GM12878 (cell line): ENCODE results near the gene USP2. TPM values are rescaled to one million over a fixed set of nuclear protein-coding genes. Genes with fewer than 3 reads are reported as not detected.

Source experiments
- ATAC-seq: fragments of 200-7000 bp; cut with Tn5 transposase; 3 replicates; pipeline ENCODE4 v1.9.1; 2020; ENCODE audit warnings: mild to moderate bottlenecking, moderate library complexity
- BruUV-seq: library from RNA; stranded (reverse); fragments of 400-500 nt; replicated peaks from 2 replicates; lab custom pipeline; 2021; lab: Mats Ljungman, UMichigan
- CTCF ChIA-PET: fragments of 300-600 bp; sonication (Branson Sonifier 250); formaldehyde crosslinking; extraction: SDS; loops from one replicate; lab custom pipeline; 2021; ENCODE audit warnings: inconsistent platforms; lab: Yijun Ruan, JAX
- POLR2A ChIA-PET: fragments of 350-600 bp; formaldehyde crosslinking; extraction: SDS; loops from one replicate; lab custom pipeline; 2021; ENCODE audit warnings: inconsistent platforms; lab: Charles Lee
- RAD21 ChIA-PET: fragments of 300-600 bp; sonication (Branson Sonifier 250); formaldehyde crosslinking; loops from one replicate; lab custom pipeline; 2023; ENCODE audit warnings: antibody characterized with exemption; ENCODE audit not compliant: unreplicated experiment; lab: Charles Lee
- SMC1A ChIA-PET: fragments of 300-600 bp; sonication (Branson Sonifier 250); formaldehyde crosslinking; loops from one replicate; lab custom pipeline; 2023; ENCODE audit not compliant: unreplicated experiment, uncharacterized antibody; lab: Charles Lee
- DNase-seq: peaks from one replicate; pipeline ENCODE4 v3.0.0-alpha.2; 2011; ENCODE audit warnings: low read depth, low spot score
- FAIRE-seq: peaks from 3 replicates; lab custom pipeline; 2011; peaks lifted over from hg19 to GRCh38; lab: Jason Lieb, UNC
- H2AFZ ChIP-seq: 2 replicates; pipeline ENCODE4 v1.6.0; 2011; ENCODE audit warnings: low read depth, low read length, control low read depth; ENCODE audit not compliant: control insufficient read depth
- H3K27ac ChIP-seq: 2 replicates; pipeline ENCODE4 v1.5.1; 2011; ENCODE audit warnings: control low read depth; ENCODE audit not compliant: control insufficient read depth, insufficient read depth
- H3K27me3 ChIP-seq, 2 experiments: replicated peaks in 1 of 2; 2 replicates each; pipeline versions ENCODE4 v1.6.0 to v1.6.1; 2011; ENCODE audit warnings: low read length in 1 of 2; ENCODE audit not compliant: control insufficient read depth in 2 of 2, insufficient read depth in 2 of 2
- H3K36me3 ChIP-seq, 2 experiments: 2 replicates each; pipeline ENCODE4 v1.5.1; 2011; ENCODE audit warnings: low read length in 1 of 2; ENCODE audit not compliant: control insufficient read depth in 2 of 2, insufficient read depth in 2 of 2
- H3K4me1 ChIP-seq: 2 replicates; pipeline ENCODE4 v1.6.1; 2011; ENCODE audit warnings: mild to moderate bottlenecking, low read length, moderate library complexity, mixed read lengths; ENCODE audit not compliant: control insufficient read depth, insufficient read depth
- H3K4me2 ChIP-seq: 2 replicates; pipeline ENCODE4 v1.6.0; 2011; ENCODE audit warnings: control low read depth; ENCODE audit not compliant: control insufficient read depth, insufficient read depth
- H3K4me3 ChIP-seq: fragments of 200-600 bp; sonication (generic); 2 replicates; pipeline ENCODE4 v1.5.1; 2016
- H3K79me2 ChIP-seq: 2 replicates; pipeline ENCODE4 v1.6.0; 2011; ENCODE audit warnings: low read length; ENCODE audit not compliant: control insufficient read depth, insufficient read depth
- H3K9ac ChIP-seq: 2 replicates; pipeline ENCODE4 v1.8.0; 2011; ENCODE audit warnings: low read length, control low read depth, mixed read lengths; ENCODE audit not compliant: control insufficient read depth, insufficient read depth
- H3K9me3 ChIP-seq: replicated peaks from 3 replicates; pipeline ENCODE4 v1.5.1; 2011; ENCODE audit warnings: mild to moderate bottlenecking, low read length; ENCODE audit not compliant: control insufficient read depth, insufficient read depth
- H4K20me1 ChIP-seq: 2 replicates; pipeline ENCODE4 v1.6.0; 2011; ENCODE audit not compliant: control insufficient read depth, insufficient read depth
- FOS ChIP-seq: IDR thresholded peaks from 3 replicates; pipeline ENCODE4 v1.6.1; 2011; ENCODE audit warnings: borderline replicate concordance; ENCODE audit not compliant: insufficient read length; ENCODE audit errors: extremely low read depth
- PAX8 ChIP-seq: fragments of 450-650 bp; IDR thresholded peaks from 2 replicates; pipeline ENCODE4 v1.6.1; 2017; ENCODE audit warnings: mild to moderate bottlenecking, moderate library complexity
- WGBS: methylation state at CpG from one replicate; pipeline ENCODE4 v1.1.6; 2016; ENCODE audit warnings: low lambda C conversion rate; ENCODE audit not compliant: insufficient replicate concordance, insufficient coverage; ENCODE audit errors: missing lambda C conversion rate; 5-methylcytosine and 5-hydroxymethylcytosine counted together
- in situ Hi-C: fragments of 300-500 bp; cut with MboI; formaldehyde crosslinking; loops from 9 replicates; pipeline ENCODE4 v1.14.3; 2018; ENCODE audit warnings: mixed read lengths
- intact Hi-C: fragments of 100-400 bp; cut with micrococcal nuclease; formaldehyde crosslinking; loops from one replicate; pipeline ENCODE4 v1.14.2; 2022; ENCODE audit not compliant: unreplicated experiment
- polyA plus RNA-seq, 11 experiments: library from polyadenylated mRNA; depleted of rRNA in 4 of 11; unstranded in 6 of 11; stranded (reverse) in 5 of 11; fragments of >200 nt; fragmentation: Nextera tagmentation in 4 of 11; fragmentation: Illumina TruSeq in 1 of 11; extraction: Ambion mirVana in 4 of 11; extraction: Trizol in 1 of 11; gene quantifications; 1 replicate in 1 of 11; 2 replicates in 10 of 11; pipeline versions ENCODE4 v1.2.1 to v1.2.3, GENCODE V29; 2011 to 2016; ENCODE audit warnings: inconsistent platforms in 2 of 11, missing spikeins in 2 of 11, low read depth in 1 of 11
- total RNA-seq, 4 experiments: library from RNA; depleted of rRNA in 3 of 4; stranded (reverse); fragments of >200 nt in 3 of 4; fragmentation: Illumina TruSeq in 1 of 4; extraction: Trizol in 1 of 4; gene quantifications; 2 replicates each; pipeline versions ENCODE4 v1.2.1 to v1.2.3, GENCODE V29; 2013 to 2021
- TF ChIP-seq, protein P1 (sequence below): IDR thresholded peaks from 2 replicates; pipeline ENCODE4 v1.6.1; 2012; ENCODE audit warnings: low read depth, low read length, improper control_type of control experiment

Gene USP2
- total and polyA plus RNA-seq, 10 of the 15 experiments (the other 5 are each of a cell fraction or from before 2014, with no cell fraction given), result 0.03 to 0.13 (median 0.06) TPM; not detected in 4

DNA sequence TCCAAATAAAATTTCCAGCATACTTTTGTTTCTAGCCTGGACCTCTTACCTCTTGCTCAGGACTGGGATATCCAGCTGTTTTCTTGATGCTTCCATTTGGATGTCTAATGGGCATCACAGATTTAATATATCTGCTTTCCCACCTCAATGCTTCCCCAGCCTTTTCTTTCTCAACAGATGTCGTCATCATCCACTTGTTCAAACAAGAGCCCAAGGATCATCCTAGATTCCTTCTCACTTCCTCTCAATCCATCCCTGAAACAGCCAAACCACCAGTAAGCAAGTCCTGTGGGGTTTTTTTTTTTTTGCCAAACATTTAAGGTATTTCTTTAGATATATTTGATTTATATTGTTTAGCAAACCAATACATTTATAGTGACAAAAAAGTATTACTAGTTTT, 29.0 kb upstream of the USP2 start:
- no peaks in the 10 kb centered on the region for H3K27me3 ChIP-seq
- RAD21 ChIA-PET, result no interaction called here
- no TSS peak for BruUV-seq
- in situ Hi-C loops, result no loop called here
- H2AFZ ChIP-seq, result no peak overlapping the region
- no peak overlapping the region for H3K27ac ChIP-seq
- intact Hi-C loops, result no loop called here
- H3K79me2 ChIP-seq, result no peaks in the 10 kb centered on the region
- CTCF ChIA-PET, result interaction anchor here (1.2 to 1.6 kb wide), 2 partner anchors 12 to 65 kb away, joined by 3 to 4 read pairs; no protein-coding TSS in a partner anchor
- no peaks in the 10 kb centered on the region for H3K4me1 ChIP-seq
- POLR2A ChIA-PET, result interaction anchor here (0.5 kb wide), 1 partner anchor 12 kb away, joined by 3 read pairs; the partner anchor contains the start of gene THY1
- WGBS, result 77% methylated on average over 1 of the region's 1 CpG
- no peaks in the 10 kb centered on the region for H4K20me1 ChIP-seq
- SMC1A ChIA-PET, result no interaction called here
- no peak for ATAC-seq
- TF ChIP-seq PAX8, result no peak
- TF ChIP-seq, protein P1, sequence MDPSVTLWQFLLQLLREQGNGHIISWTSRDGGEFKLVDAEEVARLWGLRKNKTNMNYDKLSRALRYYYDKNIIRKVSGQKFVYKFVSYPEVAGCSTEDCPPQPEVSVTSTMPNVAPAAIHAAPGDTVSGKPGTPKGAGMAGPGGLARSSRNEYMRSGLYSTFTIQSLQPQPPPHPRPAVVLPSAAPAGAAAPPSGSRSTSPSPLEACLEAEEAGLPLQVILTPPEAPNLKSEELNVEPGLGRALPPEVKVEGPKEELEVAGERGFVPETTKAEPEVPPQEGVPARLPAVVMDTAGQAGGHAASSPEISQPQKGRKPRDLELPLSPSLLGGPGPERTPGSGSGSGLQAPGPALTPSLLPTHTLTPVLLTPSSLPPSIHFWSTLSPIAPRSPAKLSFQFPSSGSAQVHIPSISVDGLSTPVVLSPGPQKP, result no peak
- no peak for FAIRE-seq
- no peaks in the 10 kb centered on the region for H3K36me3 ChIP-seq
- no peak overlapping the region for H3K4me3 ChIP-seq
- H3K4me2 ChIP-seq, result no peak overlapping the region
- no peak overlapping the region for H3K9ac ChIP-seq
- no peak for DNase-seq
- H3K9me3 ChIP-seq, result peaks cover 2% of the 10 kb centered on the region; the same call in 1 of the 3 replicates

DNA sequence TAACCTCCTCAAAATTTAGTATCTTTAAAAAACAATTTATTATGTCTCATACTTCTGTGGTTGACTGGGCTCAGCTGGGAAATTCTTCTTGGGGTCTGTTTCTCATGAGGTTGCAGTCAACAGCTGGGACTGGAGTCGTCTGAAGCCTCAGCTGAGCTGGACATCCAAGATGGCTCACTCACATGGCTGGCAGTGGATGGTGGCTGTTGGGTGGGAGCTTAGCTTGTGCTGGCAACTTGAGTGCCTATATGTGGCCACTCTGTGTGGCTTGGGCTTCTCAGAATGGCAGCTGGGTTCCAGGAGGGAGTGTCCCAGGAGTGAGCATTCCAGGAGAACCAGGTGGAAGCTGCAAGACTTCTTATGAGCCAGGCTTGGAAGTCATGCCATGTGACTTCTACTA, 28.2 kb upstream of the USP2 start:
- no peak overlapping the region for H2AFZ ChIP-seq
- no peaks in the 10 kb centered on the region for H4K20me1 ChIP-seq
- ATAC-seq (no peak), DNase-seq (no peak), FAIRE-seq (no peak)
- in situ Hi-C loops (no loop called here), intact Hi-C loops (no loop called here)
- no peak overlapping the region for H3K9ac ChIP-seq
- WGBS, result 3% methylated on average over 1 of the region's 1 CpG
- no peak overlapping the region for H3K4me2 ChIP-seq
- ChIA-PET SMC1A (no interaction called here), RAD21 (no interaction called here), POLR2A (interaction anchor here (0.5 kb wide), 1 partner anchor 13 kb away, joined by 3 read pairs; the partner anchor contains the start of gene THY1), CTCF (interaction anchor here (1.6 kb wide), 1 partner anchor 11 kb away, joined by 4 read pairs; no protein-coding TSS in a partner anchor)
- H3K4me1 ChIP-seq, result no peaks in the 10 kb centered on the region
- H3K36me3 ChIP-seq, result no peaks in the 10 kb centered on the region
- TF ChIP-seq FOS, result no peak
- peaks cover 2% of the 10 kb centered on the region; the same call in 1 of the 3 replicates for H3K9me3 ChIP-seq
- no peak overlapping the region for H3K4me3 ChIP-seq
- H3K27ac ChIP-seq, result no peak overlapping the region
- no peaks in the 10 kb centered on the region for H3K27me3 ChIP-seq
- no TSS peak for BruUV-seq
- no peaks in the 10 kb centered on the region for H3K79me2 ChIP-seq
